Measurements from ENCODE around the gene RANBP1. TPM values are rescaled to one million over a fixed set of nuclear protein-coding genes. Genes with fewer than 3 reads are reported as not detected.
A peak's percentile ranks its signal among the peaks of the same experiment; 100 is the strongest.

RANBP1 gene
- total and polyA plus RNA-seq, 9 of the 15 experiments (the other 6 are each of a cell fraction or from before 2014, with no cell fraction given), result 162 to 2,891 (median 1,289) TPM

- TF ChIP-seq FOXA1 (IDR thresholded peaks at IDR 0.05; ENCODE audit: borderline replicate concordance), result no peak
- TF ChIP-seq JUND (IDR thresholded peaks at IDR 0.05; ENCODE audit: borderline replicate concordance, low read depth, low read length), result peak; percentile 5; the same call in 1 of the 2 replicates
- no peak for TF ChIP-seq JUND (tag; IDR thresholded peaks at IDR 0.05; ENCODE audit: borderline replicate concordance, low read depth, low read length)
- 0 out of 2 replicates have a peak, but pooled peaks have one; percentile 70 for TF ChIP-seq ZC3H11A (IDR thresholded peaks at IDR 0.05; ENCODE audit: low read depth, low read length)
- TF ChIP-seq CEBPZ (IDR thresholded peaks at IDR 0.05; ENCODE audit: borderline replicate concordance, low read depth, low read length), result no peak
- TF ChIP-seq MIER1 (IDR thresholded peaks at IDR 0.05; ENCODE audit: low read depth), result no peak
- 0 out of 2 replicates have a peak, but pooled peaks have one; percentile 10 for TF ChIP-seq ERF (CRISPR knock-in tag; IDR thresholded peaks at IDR 0.05)
- no peak for TF ChIP-seq PTTG1 (tag; IDR thresholded peaks at IDR 0.05; ENCODE audit: low read depth)
Measured at GRCh38 chr22:20111045-20111688, 4.7 kb upstream of the RANBP1 start (continued).

Measured in K562 (cell line).